Measurements from ENCODE around the gene MMAB.

GRCh38 chr12:109596418-109597244 lies 23.3 kb upstream of the MMAB start:
- TF ChIP-seq CTCF (IDR thresholded peaks at IDR 0.05) (no peak), POLR2A (IDR thresholded peaks at IDR 0.05) (no peak), POLR2AphosphoS5 (IDR thresholded peaks at IDR 0.05) (no peak)
